Measurements from ENCODE around the gene TRIOBP. TPM values are rescaled to one million over a fixed set of nuclear protein-coding genes. Genes with fewer than 3 reads are reported as not detected.
"Not testable (repeated sequence)": the region's sequence is repeated elsewhere in the genome, so short reads cannot be mapped to it uniquely, and the experiment has no call there.

TRIOBP gene
- total RNA-seq, 1 donor from 2014 or later, result 37.2 TPM

- Mint-ChIP-seq H3K4me3 (ENCODE audit: low read depth) (no peak overlapping the region), H3K27me3 (ENCODE audit: low read depth) (no peaks in the 10 kb centered on the region), H3K9me3 (no peaks in the 10 kb centered on the region), H3K27ac (no peak overlapping the region), H3K4me1 (ENCODE audit: low read depth) (no peaks in the 10 kb centered on the region), H3K36me3 (ENCODE audit: low read depth) (peaks cover 2% of the 10 kb centered on the region)
- intact Hi-C loops (cut with micrococcal nuclease), result no loop called here
- no peak for DNase-seq (ENCODE audit: low spot score)
Observed at GRCh38 chr22:37709445-37709765, 12.6 kb downstream of the TRIOBP start.

GRCh38 chr22:37710675-37711074 is 13.8 kb downstream of the TRIOBP start:
- intact Hi-C loops (cut with micrococcal nuclease), result no loop called here

GRCh38 chr22:37711490-37711889 is 14.6 kb downstream of the TRIOBP start:
- Mint-ChIP-seq H3K4me1 (ENCODE audit: low read depth) (no peaks in the 10 kb centered on the region), H3K36me3 (ENCODE audit: low read depth) (no peaks in the 10 kb centered on the region), H3K27ac (no peak overlapping the region), H3K27me3 (ENCODE audit: low read depth) (no peaks in the 10 kb centered on the region), H3K4me3 (ENCODE audit: low read depth) (no peak overlapping the region), H3K9me3 (no peaks in the 10 kb centered on the region)
- intact Hi-C loops (cut with micrococcal nuclease), result no loop called here
- DNase-seq (ENCODE audit: low spot score), result no peak

More at GRCh38 chr22:37710675-37711074, 13.8 kb downstream of the TRIOBP start:
- H3K27ac Mint-ChIP-seq, result no peak overlapping the region
- no peak for DNase-seq (ENCODE audit: low spot score)
- no peak overlapping the region for H3K4me3 Mint-ChIP-seq (ENCODE audit: low read depth)
- no peaks in the 10 kb centered on the region for H3K27me3 Mint-ChIP-seq (ENCODE audit: low read depth)
- no peaks in the 10 kb centered on the region for H3K9me3 Mint-ChIP-seq
- H3K4me1 Mint-ChIP-seq (ENCODE audit: low read depth), result no peaks in the 10 kb centered on the region
- no peaks in the 10 kb centered on the region for H3K36me3 Mint-ChIP-seq (ENCODE audit: low read depth)

- H3K27me3 Mint-ChIP-seq (ENCODE audit: low read depth), result no peaks in the 10 kb centered on the region
- no peaks in the 10 kb centered on the region for H3K9me3 Mint-ChIP-seq
- peaks cover 2% of the 10 kb centered on the region for H3K4me1 Mint-ChIP-seq (ENCODE audit: low read depth)
- intact Hi-C loops (cut with micrococcal nuclease), result no loop called here
- H3K4me3 Mint-ChIP-seq (ENCODE audit: low read depth), result no peak overlapping the region
- no peak overlapping the region for H3K27ac Mint-ChIP-seq
- no peaks in the 10 kb centered on the region for H3K36me3 Mint-ChIP-seq (ENCODE audit: low read depth)
- no peak for DNase-seq (ENCODE audit: low spot score)
Observed at GRCh38 chr22:37713761-37714160, 16.9 kb downstream of the TRIOBP start.

DNA sequence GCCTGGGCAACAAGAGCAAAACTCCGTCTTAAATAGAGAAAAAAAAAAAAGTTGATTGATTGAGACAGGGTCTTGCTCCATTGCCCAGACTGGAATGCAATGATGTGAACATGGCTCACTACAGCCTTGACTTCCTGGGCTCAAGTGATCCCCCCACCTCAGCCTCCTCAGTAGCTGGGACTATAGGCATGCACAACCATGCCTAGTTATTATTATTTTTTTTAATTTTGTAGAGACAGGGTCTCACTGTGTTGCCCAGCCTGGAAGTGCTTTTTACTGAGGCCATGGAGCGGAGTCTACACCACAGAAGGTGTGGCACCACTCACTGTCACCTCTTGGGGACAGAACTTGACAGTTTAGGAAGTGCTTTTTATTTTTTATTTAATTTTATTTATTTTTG is 17.8 kb downstream of the TRIOBP start:
- Mint-ChIP-seq H3K9me3 (no peaks in the 10 kb centered on the region), H3K4me1 (ENCODE audit: low read depth) (peaks cover 3% of the 10 kb centered on the region), H3K4me3 (ENCODE audit: low read depth) (no peak overlapping the region), H3K36me3 (ENCODE audit: low read depth) (no peaks in the 10 kb centered on the region), H3K27me3 (ENCODE audit: low read depth) (no peaks in the 10 kb centered on the region), H3K27ac (no peak overlapping the region)
- intact Hi-C loops (cut with micrococcal nuclease), result no loop called here
- DNase-seq (ENCODE audit: low spot score), result no peak

GRCh38 chr22:37715760-37716159 is 18.9 kb downstream of the TRIOBP start:
- Mint-ChIP-seq H3K9me3 (no peaks in the 10 kb centered on the region), H3K4me3 (ENCODE audit: low read depth) (no peak overlapping the region), H3K27ac (no peak overlapping the region), H3K27me3 (ENCODE audit: low read depth) (no peaks in the 10 kb centered on the region), H3K4me1 (ENCODE audit: low read depth) (peaks cover 5% of the 10 kb centered on the region), H3K36me3 (ENCODE audit: low read depth) (no peaks in the 10 kb centered on the region)
- intact Hi-C loops (cut with micrococcal nuclease), result no loop called here
- DNase-seq (ENCODE audit: low spot score), result no peak

DNA sequence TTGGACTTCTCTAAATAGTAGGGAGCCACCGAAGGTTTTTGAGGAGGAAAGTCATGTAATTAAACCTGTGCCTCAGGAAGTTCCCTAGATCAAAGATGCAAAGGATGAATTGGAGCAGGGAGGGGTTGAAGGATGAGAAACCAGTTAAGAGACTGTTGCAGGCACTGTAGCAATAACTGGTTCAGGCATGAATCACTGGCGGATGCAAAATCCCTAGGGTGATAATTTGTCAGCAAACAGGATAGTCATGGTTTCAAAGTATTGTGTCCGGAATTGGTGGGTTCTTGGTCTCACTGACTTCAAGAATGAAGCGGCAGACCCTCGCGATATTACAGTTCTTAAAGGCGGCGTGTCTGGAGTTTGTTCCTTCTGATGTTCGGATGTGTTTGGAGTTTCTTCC is 19.9 kb downstream of the TRIOBP start:
- Mint-ChIP-seq H3K4me3 (ENCODE audit: low read depth) (no peak overlapping the region), H3K27ac (no peak overlapping the region), H3K9me3 (no peaks in the 10 kb centered on the region), H3K27me3 (ENCODE audit: low read depth) (no peaks in the 10 kb centered on the region), H3K36me3 (ENCODE audit: low read depth) (no peaks in the 10 kb centered on the region), H3K4me1 (ENCODE audit: low read depth) (peaks cover 5% of the 10 kb centered on the region)
- intact Hi-C loops (cut with micrococcal nuclease), result no loop called here
- no peak for DNase-seq (ENCODE audit: low spot score)

- H3K27me3 Mint-ChIP-seq (ENCODE audit: low read depth); H3K4me1 Mint-ChIP-seq (ENCODE audit: low read depth); DNase-seq (ENCODE audit: low spot score); intact Hi-C loops (cut with micrococcal nuclease); H3K9me3 Mint-ChIP-seq; H3K27ac Mint-ChIP-seq; H3K4me3 Mint-ChIP-seq (ENCODE audit: low read depth); H3K36me3 Mint-ChIP-seq (ENCODE audit: low read depth): not testable (repeated sequence)
Observed at GRCh38 chr22:37717235-37717634, 20.4 kb downstream of the TRIOBP start.

DNA sequence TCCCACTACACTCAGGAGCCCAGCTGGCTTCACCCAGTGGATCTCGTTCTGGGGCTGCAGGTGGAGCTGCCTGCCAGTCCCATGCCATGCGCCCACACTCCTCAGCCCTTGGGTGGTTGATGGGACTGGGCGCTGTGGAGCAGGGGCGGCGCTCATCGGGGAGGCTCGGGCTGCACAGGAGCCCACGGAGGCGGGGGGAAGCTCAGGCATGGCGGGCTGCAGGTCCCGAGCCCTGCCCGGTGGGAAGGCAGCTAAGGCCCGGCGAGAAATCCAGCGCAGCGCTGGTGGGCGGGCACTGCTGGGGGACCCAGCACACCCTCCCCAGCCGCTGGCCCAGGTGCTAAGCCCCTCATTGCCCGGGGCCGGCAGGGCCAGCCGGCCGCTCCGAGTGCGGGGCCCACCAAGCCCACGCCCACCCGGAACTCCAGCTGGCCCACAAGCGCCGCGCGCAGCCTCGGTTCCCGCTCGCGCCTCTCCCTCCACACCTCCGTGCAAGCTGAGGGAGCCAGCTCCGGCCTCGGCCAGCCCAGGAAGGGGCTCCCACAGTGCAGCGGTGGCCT is 21.0 kb downstream of the TRIOBP start:
- DNase-seq (ENCODE audit: low spot score); H3K9me3 Mint-ChIP-seq; H3K27ac Mint-ChIP-seq; intact Hi-C loops (cut with micrococcal nuclease); H3K36me3 Mint-ChIP-seq (ENCODE audit: low read depth); H3K4me1 Mint-ChIP-seq (ENCODE audit: low read depth); H3K27me3 Mint-ChIP-seq (ENCODE audit: low read depth); H3K4me3 Mint-ChIP-seq (ENCODE audit: low read depth): not testable (repeated sequence)

DNA sequence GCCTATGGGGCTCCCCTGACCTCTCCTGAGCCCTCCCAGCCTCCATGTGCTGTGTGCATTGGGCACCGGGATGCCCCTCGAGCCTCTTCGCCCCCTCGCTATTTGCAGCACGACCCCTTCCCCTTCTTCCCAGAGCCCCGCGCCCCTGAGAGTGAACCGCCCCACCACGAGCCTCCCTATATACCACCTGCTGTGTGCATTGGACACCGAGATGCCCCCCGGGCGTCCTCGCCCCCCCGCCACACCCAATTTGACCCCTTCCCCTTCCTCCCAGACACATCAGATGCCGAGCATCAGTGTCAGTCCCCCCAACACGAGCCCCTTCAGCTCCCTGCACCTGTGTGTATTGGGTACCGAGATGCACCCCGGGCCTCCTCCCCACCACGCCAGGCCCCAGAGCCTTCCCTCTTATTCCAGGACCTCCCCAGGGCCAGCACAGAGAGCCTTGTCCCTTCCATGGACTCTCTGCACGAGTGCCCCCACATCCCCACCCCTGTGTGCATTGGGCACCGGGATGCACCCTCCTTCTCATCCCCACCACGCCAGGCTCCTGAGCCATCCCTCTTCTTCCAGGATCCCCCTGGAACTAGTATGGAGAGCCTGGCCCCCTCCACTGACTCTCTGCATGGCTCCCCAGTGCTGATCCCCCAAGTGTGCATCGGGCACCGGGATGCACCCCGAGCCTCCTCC is 28.8 kb downstream of the TRIOBP start:
- no peaks in the 10 kb centered on the region for H3K27me3 Mint-ChIP-seq (ENCODE audit: low read depth)
- intact Hi-C loops (cut with micrococcal nuclease), result no loop called here
- no peak for DNase-seq (ENCODE audit: low spot score)
- no peaks in the 10 kb centered on the region for H3K9me3 Mint-ChIP-seq
- no peak overlapping the region for H3K4me3 Mint-ChIP-seq (ENCODE audit: low read depth)
- H3K4me1 Mint-ChIP-seq (ENCODE audit: low read depth), result peaks cover 2% of the 10 kb centered on the region
- H3K36me3 Mint-ChIP-seq (ENCODE audit: low read depth), result no peaks in the 10 kb centered on the region
- no peak overlapping the region for H3K27ac Mint-ChIP-seq

- DNase-seq (ENCODE audit: low spot score), result no peak
- no peaks in the 10 kb centered on the region for H3K9me3 Mint-ChIP-seq
- no peak overlapping the region for H3K27ac Mint-ChIP-seq
- H3K4me3 Mint-ChIP-seq (ENCODE audit: low read depth), result no peak overlapping the region
- H3K36me3 Mint-ChIP-seq (ENCODE audit: low read depth), result no peaks in the 10 kb centered on the region
- intact Hi-C loops (cut with micrococcal nuclease), result no loop called here
- H3K27me3 Mint-ChIP-seq (ENCODE audit: low read depth), result no peaks in the 10 kb centered on the region
- H3K4me1 Mint-ChIP-seq (ENCODE audit: low read depth), result peaks cover 2% of the 10 kb centered on the region
Observed at GRCh38 chr22:37726241-37726887, 29.5 kb downstream of the TRIOBP start.

GRCh38 chr22:37728620-37729019 is 31.8 kb downstream of the TRIOBP start:
- no peak for DNase-seq (ENCODE audit: low spot score)
- Mint-ChIP-seq H3K27ac (no peak overlapping the region), H3K9me3 (no peaks in the 10 kb centered on the region), H3K4me3 (ENCODE audit: low read depth) (no peak overlapping the region), H3K27me3 (ENCODE audit: low read depth) (no peaks in the 10 kb centered on the region), H3K4me1 (ENCODE audit: low read depth) (peaks cover 2% of the 10 kb centered on the region), H3K36me3 (ENCODE audit: low read depth) (no peaks in the 10 kb centered on the region)
- intact Hi-C loops (cut with micrococcal nuclease), result no loop called here

DNA sequence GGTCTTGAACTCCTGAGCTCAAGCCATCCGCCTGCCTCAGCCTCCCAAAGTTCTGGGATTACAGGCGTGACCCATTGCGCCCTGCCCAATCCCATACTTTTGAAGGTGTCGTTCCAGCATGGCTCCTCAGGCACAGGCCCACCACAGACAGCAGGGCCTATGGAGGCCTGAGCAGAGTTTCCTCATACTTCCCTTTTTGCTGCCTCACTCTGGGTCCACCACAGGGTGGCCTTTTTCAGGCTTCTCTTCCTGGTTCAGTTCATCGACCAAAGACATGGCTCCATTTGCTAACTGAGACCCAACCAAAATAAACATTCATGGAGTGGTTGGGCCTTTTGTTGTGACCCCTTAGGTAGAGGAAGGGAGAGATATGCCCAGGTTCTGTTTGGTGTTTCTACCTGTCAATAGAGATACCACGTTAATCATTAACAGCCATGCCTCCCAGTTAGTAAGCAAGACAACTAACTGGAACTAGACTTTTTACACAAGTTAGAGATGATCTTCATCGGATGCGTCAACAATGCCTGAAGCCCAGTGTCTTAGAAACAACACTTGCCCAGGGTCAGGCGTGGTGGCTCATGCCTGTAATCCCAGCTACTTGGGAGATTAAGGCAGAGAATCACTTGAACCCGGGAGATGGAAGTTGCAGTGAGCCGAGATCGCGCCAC is 35.1 kb downstream of the TRIOBP start:
- Mint-ChIP-seq H3K27me3 (ENCODE audit: low read depth) (no peaks in the 10 kb centered on the region), H3K9me3 (no peaks in the 10 kb centered on the region), H3K36me3 (ENCODE audit: low read depth) (no peaks in the 10 kb centered on the region), H3K4me3 (ENCODE audit: low read depth) (no peak overlapping the region), H3K27ac (no peak overlapping the region), H3K4me1 (ENCODE audit: low read depth) (no peaks in the 10 kb centered on the region)
- intact Hi-C loops (cut with micrococcal nuclease), result no loop called here
- DNase-seq (ENCODE audit: low spot score), result no peak
